NCI-H345 treated with DMSO at 0.1 percent for 48 hours (cell line): ENCODE measurements around the gene ENPP1.

ENCODE experiments used
- DNase-seq: peaks from one replicate; lab custom pipeline; 2025; ENCODE audit not compliant: unreplicated experiment; lab: John Stamatoyannopoulos, UW

The ENPP1 gene

GRCh38 chr6:131807644-131808459, at the start of gene ENPP1:
Gene ENPP1 (plus strand): TSS chr6:131808020. CDS start chr6:131808036, 16 bp downstream.
- DNase-seq, result peak; percentile 7

- DNase-seq, result no peak
Measured at GRCh38 chr6:131758920-131759319, 48.9 kb upstream of the ENPP1 start.

GRCh38 chr6:131761060-131761761, 46.6 kb upstream of the ENPP1 start:
- DNase-seq, result no peak

- DNase-seq, result no peak
Measured at GRCh38 chr6:131761762-131762067, 46.1 kb upstream of the ENPP1 start.

GRCh38 chr6:131762984-131763383, 44.8 kb upstream of the ENPP1 start:
- no peak for DNase-seq

GRCh38 chr6:131763749-131764148, 44.1 kb upstream of the ENPP1 start:
- no peak for DNase-seq

GRCh38 chr6:131764350-131764749, 43.5 kb upstream of the ENPP1 start:
- no peak for DNase-seq

- DNase-seq, result no peak
Measured at GRCh38 chr6:131765081-131765803, 42.6 kb upstream of the ENPP1 start.

- DNase-seq, result no peak
Measured at GRCh38 chr6:131765804-131766135, 42.0 kb upstream of the ENPP1 start.

- DNase-seq, result no peak
Measured at GRCh38 chr6:131766631-131767030, 41.2 kb upstream of the ENPP1 start.

GRCh38 chr6:131768964-131769363, 38.9 kb upstream of the ENPP1 start:
- DNase-seq, result no peak

- DNase-seq, result no peak
Measured at GRCh38 chr6:131769385-131770141, 38.3 kb upstream of the ENPP1 start.

GRCh38 chr6:131770776-131771175, 37.0 kb upstream of the ENPP1 start:
- DNase-seq, result no peak

GRCh38 chr6:131773284-131773950, 34.4 kb upstream of the ENPP1 start:
- no peak for DNase-seq

- DNase-seq, result no peak
Measured at GRCh38 chr6:131775886-131776285, 31.9 kb upstream of the ENPP1 start.

- DNase-seq, result no peak
Measured at GRCh38 chr6:131776985-131777384, 30.8 kb upstream of the ENPP1 start.

GRCh38 chr6:131778169-131778568, 29.7 kb upstream of the ENPP1 start:
- DNase-seq, result no peak

- DNase-seq, result no peak
Measured at GRCh38 chr6:131779304-131779703, 28.5 kb upstream of the ENPP1 start.

GRCh38 chr6:131780600-131780999, 27.2 kb upstream of the ENPP1 start:
- DNase-seq, result no peak

GRCh38 chr6:131781687-131782086, 26.1 kb upstream of the ENPP1 start:
- no peak for DNase-seq

- DNase-seq, result no peak
Measured at GRCh38 chr6:131782764-131783163, 25.1 kb upstream of the ENPP1 start.
